Measurements from ENCODE around the gene EPB41L3.

GRCh38 chr18:5415031-5415430 lies 128.8 kb downstream of the EPB41L3 start:
- TF ChIP-seq, protein P1, sequence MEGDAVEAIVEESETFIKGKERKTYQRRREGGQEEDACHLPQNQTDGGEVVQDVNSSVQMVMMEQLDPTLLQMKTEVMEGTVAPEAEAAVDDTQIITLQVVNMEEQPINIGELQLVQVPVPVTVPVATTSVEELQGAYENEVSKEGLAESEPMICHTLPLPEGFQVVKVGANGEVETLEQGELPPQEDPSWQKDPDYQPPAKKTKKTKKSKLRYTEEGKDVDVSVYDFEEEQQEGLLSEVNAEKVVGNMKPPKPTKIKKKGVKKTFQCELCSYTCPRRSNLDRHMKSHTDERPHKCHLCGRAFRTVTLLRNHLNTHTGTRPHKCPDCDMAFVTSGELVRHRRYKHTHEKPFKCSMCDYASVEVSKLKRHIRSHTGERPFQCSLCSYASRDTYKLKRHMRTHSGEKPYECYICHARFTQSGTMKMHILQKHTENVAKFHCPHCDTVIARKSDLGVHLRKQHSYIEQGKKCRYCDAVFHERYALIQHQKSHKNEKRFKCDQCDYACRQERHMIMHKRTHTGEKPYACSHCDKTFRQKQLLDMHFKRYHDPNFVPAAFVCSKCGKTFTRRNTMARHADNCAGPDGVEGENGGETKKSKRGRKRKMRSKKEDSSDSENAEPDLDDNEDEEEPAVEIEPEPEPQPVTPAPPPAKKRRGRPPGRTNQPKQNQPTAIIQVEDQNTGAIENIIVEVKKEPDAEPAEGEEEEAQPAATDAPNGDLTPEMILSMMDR (IDR thresholded peaks at IDR 0.05; ENCODE audit: poor library complexity): no peak
- TF ChIP-seq EZH2 (IDR thresholded peaks at IDR 0.05; ENCODE audit: borderline replicate concordance) (no peak), EZH2phosphoT487 (IDR thresholded peaks at IDR 0.05; ENCODE audit: low read depth, severe bottlenecking, unreplicated experiment) (no peak)
